Measurements from ENCODE around the gene TMEM237. TPM values are rescaled to one million over a fixed set of nuclear protein-coding genes. Genes with fewer than 3 reads are reported as not detected.
"Not testable (repeated sequence)": the region's sequence is repeated elsewhere in the genome, so short reads cannot be mapped to it uniquely, and the experiment has no call there.

The TMEM237 gene
- 18.9 and 23.6 TPM in 2 replicates for total RNA-seq

- peak in 1 of 2 donors; percentile 66 for DNase-seq (ENCODE audit: low read depth in 2 of 2)
Observed at GRCh38 chr2:201643216-201643890, at the start of gene TMEM237. Gene TMEM237, minus strand, starts transcription at chr2:201643503. Its CDS starts 103 bp downstream, at chr2:201643400.

GRCh38 chr2:201685156-201685555 lies 41.9 kb upstream of the TMEM237 start:
- DNase-seq (ENCODE audit: low read depth in 2 of 2) = no peak

GRCh38 chr2:201680743-201681142 lies 37.4 kb upstream of the TMEM237 start:
- peak in 1 of 2 donors; percentile 48 for DNase-seq (ENCODE audit: low read depth in 2 of 2)

- DNase-seq (ENCODE audit: low read depth in 2 of 2) = no peak
Observed at GRCh38 chr2:201678401-201678800, 35.1 kb upstream of the TMEM237 start.

- DNase-seq (ENCODE audit: low read depth in 2 of 2) = no peak
Observed at GRCh38 chr2:201675454-201675853, 32.2 kb upstream of the TMEM237 start.

GRCh38 chr2:201674794-201675193 lies 31.5 kb upstream of the TMEM237 start:
- no peak for DNase-seq (ENCODE audit: low read depth in 2 of 2)

GRCh38 chr2:201674298-201674697 lies 31.0 kb upstream of the TMEM237 start:
- DNase-seq (ENCODE audit: low read depth in 2 of 2) = no peak

- DNase-seq (ENCODE audit: low read depth in 2 of 2) = no peak
Observed at GRCh38 chr2:201673546-201673945, 30.2 kb upstream of the TMEM237 start.

- DNase-seq (ENCODE audit: low read depth in 2 of 2) = not testable (repeated sequence)
Observed at GRCh38 chr2:201671205-201671604, 27.9 kb upstream of the TMEM237 start.

- DNase-seq (ENCODE audit: low read depth in 2 of 2) = no peak
Observed at GRCh38 chr2:201669865-201670264, 26.6 kb upstream of the TMEM237 start.

GRCh38 chr2:201668402-201668910 lies 25.2 kb upstream of the TMEM237 start:
- DNase-seq (ENCODE audit: low read depth in 2 of 2) = no peak

- DNase-seq (ENCODE audit: low read depth in 2 of 2) = no peak
Observed at GRCh38 chr2:201664334-201664733, 21.0 kb upstream of the TMEM237 start.

- no peak for DNase-seq (ENCODE audit: low read depth in 2 of 2)
Observed at GRCh38 chr2:201661366-201661765, 18.1 kb upstream of the TMEM237 start.

GRCh38 chr2:201660293-201660895 lies 17.1 kb upstream of the TMEM237 start:
- DNase-seq (ENCODE audit: low read depth in 2 of 2) = no peak

GRCh38 chr2:201656740-201657139 lies 13.4 kb upstream of the TMEM237 start:
- DNase-seq (ENCODE audit: low read depth in 2 of 2) = no peak

- DNase-seq (ENCODE audit: low read depth in 2 of 2) = no peak
Observed at GRCh38 chr2:201656102-201656501, 12.8 kb upstream of the TMEM237 start.

- DNase-seq (ENCODE audit: low read depth in 2 of 2) = peak in 1 of 2 donors; percentile 79
Observed at GRCh38 chr2:201654616-201655384, 11.5 kb upstream of the TMEM237 start.

GRCh38 chr2:201653221-201653620 lies 9.9 kb upstream of the TMEM237 start:
- no peak for DNase-seq (ENCODE audit: low read depth in 2 of 2)

GRCh38 chr2:201649442-201649841 lies 6.1 kb upstream of the TMEM237 start:
- DNase-seq (ENCODE audit: low read depth in 2 of 2) = no peak

GRCh38 chr2:201647431-201647830 lies 4.1 kb upstream of the TMEM237 start:
- DNase-seq (ENCODE audit: low read depth in 2 of 2) = no peak

- DNase-seq (ENCODE audit: low read depth in 2 of 2) = no peak
Observed at GRCh38 chr2:201644001-201644400, 698 bp upstream of the TMEM237 start.

- peak; percentile 52 to 82 for DNase-seq (ENCODE audit: low read depth in 2 of 2)
Observed at GRCh38 chr2:201642579-201643215, 606 bp downstream of the TMEM237 start.

All from dermis microvascular lymphatic vessel endothelial cell (primary cell).